ENCODE measurements around the gene TNS4. TPM values are rescaled to one million over a fixed set of nuclear protein-coding genes. Genes with fewer than 3 reads are reported as not detected.
A peak's percentile ranks its signal among the peaks of the same experiment; 100 is the strongest.

Gene TNS4
- 127 and 128 TPM in 2 replicates for total RNA-seq (2014; rRNA removed)
- percentile 97 among the genes with signal in this experiment for Bru-seq, nascent RNA
- BruChase-seq, experiment 1, labeled RNA remaining after a 6-hour chase: percentile 93 among the genes with signal in this experiment
- percentile 95 among the genes with signal in this experiment for BruChase-seq, experiment 2, labeled RNA remaining after a 2-hour chase
- long read RNA-seq, full-length matches to known transcripts: 2 of 55 reads
- long read RNA-seq, partial matches to known transcripts: 19 of 55 reads
- long read RNA-seq, other reads (novel, unspliced or antisense): 34 of 55 reads

GRCh38 chr17:40501499-40501911 is at the start of gene TNS4:
TSS of gene TNS4 (minus strand) at chr17:40501623. CDS start at chr17:40496425, 5,198 bp downstream.
- ChIA-PET CTCF (no interaction called here), POLR2A (ENCODE audit: unreplicated experiment) (no interaction called here)
- H3K4me3 ChIP-seq (ENCODE audit: low read length): peak within 1 kb of the TSS; percentile 81
- peaks cover 3% of the 10 kb centered on the region for H3F3A ChIP-seq (ENCODE audit: low read length, unreplicated experiment)
- H3K4me2 ChIP-seq (ENCODE audit: low read length): peak within 1 kb of the TSS; percentile 90
- no peaks in the 10 kb centered on the region for H3K9me2 ChIP-seq (replicated peaks; ENCODE audit: low read length)
- peaks cover 16% of the 10 kb centered on the region; the same call in 1 of the 2 replicates for H4K20me1 ChIP-seq (ENCODE audit: low read length)
- no peak for TF ChIP-seq EZH2phosphoT487 (IDR thresholded peaks at IDR 0.05; ENCODE audit: borderline replicate concordance, low read length)
- TF ChIP-seq EZH2 (IDR thresholded peaks at IDR 0.05; ENCODE audit: low read length, unreplicated experiment): no peak
- TF ChIP-seq CTCF (conservative IDR thresholded peaks at IDR 0.05; ENCODE audit: low read depth, low read length): no peak
- DNase-seq (peak; percentile 81), ATAC-seq (peak; percentile 60)
- no peak within 1 kb of the TSS for H2AFZ ChIP-seq (ENCODE audit: low read length)
- peaks cover 26% of the 10 kb centered on the region for H3K36me3 ChIP-seq (ENCODE audit: low read depth, low read length)
- no peaks in the 10 kb centered on the region for H3K27me3 ChIP-seq (ENCODE audit: low read length)
- peaks cover 55% of the 10 kb centered on the region for H3K79me2 ChIP-seq (ENCODE audit: low read length)
- peaks cover 26% of the 10 kb centered on the region for H3K4me1 ChIP-seq (ENCODE audit: insufficient read depth, low read length)
- H3K27ac ChIP-seq (ENCODE audit: low read length): peak within 1 kb of the TSS; percentile 66
- no TSS peak for BruUV-seq (replicated peaks)
- intact Hi-C loops (cut with micrococcal nuclease): no loop called here
- H3K9ac ChIP-seq (ENCODE audit: low read length): peak within 1 kb of the TSS; percentile 70
- no peaks in the 10 kb centered on the region for H3K9me3 ChIP-seq (ENCODE audit: low read length)

- POLR2A ChIA-PET (ENCODE audit: unreplicated experiment): no interaction called here
Observed at GRCh38 chr17:40550608-40551007, 49.2 kb upstream of the TNS4 start.

More at GRCh38 chr17:40550608-40551007, 49.2 kb upstream of the TNS4 start:
- H3K27ac ChIP-seq (ENCODE audit: low read length): 0 out of 2 replicates have a peak overlapping the region, but pooled peaks have one; percentile 7
- H3K4me3 ChIP-seq (ENCODE audit: low read length): no peak overlapping the region
- H3K36me3 ChIP-seq (ENCODE audit: low read depth, low read length): no peaks in the 10 kb centered on the region
- no peaks in the 10 kb centered on the region for H4K20me1 ChIP-seq (ENCODE audit: low read length)
- no peaks in the 10 kb centered on the region for H3K79me2 ChIP-seq (ENCODE audit: low read length)
- no peaks in the 10 kb centered on the region for H3F3A ChIP-seq (ENCODE audit: low read length, unreplicated experiment)
- CTCF ChIA-PET: no interaction called here
- H3K27me3 ChIP-seq (ENCODE audit: low read length): no peaks in the 10 kb centered on the region
- H3K4me1 ChIP-seq (ENCODE audit: insufficient read depth, low read length): peaks cover 32% of the 10 kb centered on the region
- no peaks in the 10 kb centered on the region for H3K9me2 ChIP-seq (replicated peaks; ENCODE audit: low read length)
- H3K9me3 ChIP-seq (ENCODE audit: low read length): no peaks in the 10 kb centered on the region
- H3K9ac ChIP-seq (ENCODE audit: low read length): no peak overlapping the region
- no peak for ATAC-seq
- DNase-seq: no peak
- no peak overlapping the region for H3K4me2 ChIP-seq (ENCODE audit: low read length)
- no peak overlapping the region for H2AFZ ChIP-seq (ENCODE audit: low read length)
- BruUV-seq (replicated peaks): no TSS peak
- no peak for TF ChIP-seq EZH2phosphoT487 (IDR thresholded peaks at IDR 0.05; ENCODE audit: borderline replicate concordance, low read length)
- TF ChIP-seq EZH2 (IDR thresholded peaks at IDR 0.05; ENCODE audit: low read length, unreplicated experiment): no peak
- no peak for TF ChIP-seq CTCF (conservative IDR thresholded peaks at IDR 0.05; ENCODE audit: low read depth, low read length)
- intact Hi-C loops (cut with micrococcal nuclease): no loop called here
